Endothelial cell of umbilical vein (primary cell): ENCODE measurements around the gene GOLGA6A. TPM values are rescaled to one million over a fixed set of nuclear protein-coding genes. Genes with fewer than 3 reads are reported as not detected.

Source experiments
- BruUV-seq: library from RNA; stranded (reverse); fragments of 400-500 nt; replicated peaks from 2 replicates; lab custom pipeline; 2021; lab: Mats Ljungman, UMichigan
- CTCF ChIA-PET: fragments of 300-600, 350-600 bp; sonication (Branson Sonifier 250); formaldehyde crosslinking; loops from one replicate; lab custom pipeline; 2021; ENCODE audit warnings: antibody characterized with exemption, inconsistent platforms; lab: Charles Lee
- POLR2A ChIA-PET: fragments of 300-600, 350-600 bp; sonication (Branson Sonifier 250); formaldehyde crosslinking; loops from one replicate; lab custom pipeline; 2021; ENCODE audit warnings: antibody characterized with exemption, inconsistent platforms; lab: Charles Lee
- DNase-seq: peaks from one replicate; pipeline ENCODE4 v3.0.0-alpha.2; 2011; ENCODE audit warnings: low read depth, low spot score
- FAIRE-seq: peaks from 2 replicates; lab custom pipeline; 2011; peaks lifted over from hg19 to GRCh38; lab: Jason Lieb, UNC
- H2AFZ ChIP-seq: 2 replicates; pipeline ENCODE4 v1.6.0; 2012; ENCODE audit warnings: low read depth, low read length, control low read depth, inconsistent platforms
- H3K27ac ChIP-seq: 2 replicates; pipeline ENCODE4 v1.5.1; 2011; ENCODE audit warnings: low read depth, mild to moderate bottlenecking, control low read depth, low read length, moderate library complexity; ENCODE audit not compliant: insufficient read depth
- H3K27me3 ChIP-seq, 2 experiments: 2 replicates each; pipeline versions ENCODE4 v1.6.0 to v1.6.1; 2011; ENCODE audit warnings: low read length in 2 of 2, mixed read lengths in 1 of 2; ENCODE audit not compliant: control insufficient read depth in 2 of 2, insufficient read depth in 2 of 2
- H3K36me3 ChIP-seq, 2 experiments: 2 replicates in 1 of 2; 3 replicates in 1 of 2; pipeline ENCODE4 v1.5.1; 2011; ENCODE audit warnings: low read length in 2 of 2, mild to moderate bottlenecking in 1 of 2, moderate library complexity in 1 of 2; ENCODE audit not compliant: control insufficient read depth in 2 of 2, insufficient read depth in 2 of 2; ENCODE audit errors: extremely low read depth in 1 of 2
- H3K4me1 ChIP-seq: 3 replicates; pipeline ENCODE4 v1.5.1; 2011; ENCODE audit warnings: mild to moderate bottlenecking, low read length; ENCODE audit not compliant: control insufficient read depth, insufficient read depth; ENCODE audit errors: extremely low read depth
- H3K4me2 ChIP-seq: 2 replicates; pipeline ENCODE4 v1.6.1; 2011; ENCODE audit warnings: low read length, control low read depth, mixed read lengths; ENCODE audit not compliant: insufficient read depth
- H3K4me3 ChIP-seq, 3 experiments: fragments of 200-600 bp in 1 of 3; sonication (generic), shearing (Covaris generic) in 1 of 3; replicated peaks in 1 of 3; 2 replicates each; pipeline ENCODE4 v1.5.1; 2011 to 2016; ENCODE audit warnings: control low read depth in 3 of 3, low read length in 3 of 3, mild to moderate bottlenecking in 2 of 3, inconsistent platforms in 1 of 3, low read depth in 1 of 3, moderate library complexity in 1 of 3; ENCODE audit not compliant: insufficient read depth in 1 of 3
- H3K79me2 ChIP-seq: 2 replicates; pipeline ENCODE4 v1.6.0; 2012; ENCODE audit warnings: low read length, inconsistent platforms; ENCODE audit not compliant: control insufficient read depth, insufficient read depth
- H3K9ac ChIP-seq: replicated peaks from 2 replicates; pipeline ENCODE3; 2011; ENCODE audit warnings: low read length, control low read depth; ENCODE audit not compliant: insufficient read depth; ENCODE audit errors: extremely low read depth
- H3K9me1 ChIP-seq: replicated peaks from 3 replicates; pipeline ENCODE4 v1.6.0; 2011; ENCODE audit warnings: mild to moderate bottlenecking, low read length; ENCODE audit not compliant: control insufficient read depth, insufficient read depth; ENCODE audit errors: extremely low read depth
- H3K9me3 ChIP-seq: replicated peaks from 2 replicates; pipeline ENCODE4 v1.5.1; 2012; ENCODE audit warnings: low read length, inconsistent platforms; ENCODE audit not compliant: control insufficient read depth, insufficient read depth
- H4K20me1 ChIP-seq: replicated peaks from 2 replicates; pipeline ENCODE3; 2011; ENCODE audit warnings: mild to moderate bottlenecking, low read length; ENCODE audit not compliant: control insufficient read depth, insufficient read depth; ENCODE audit errors: extremely low read depth
- EZH2 ChIP-seq: IDR thresholded peaks from 2 replicates; pipeline ENCODE4 v1.6.1; 2012; ENCODE audit warnings: borderline replicate concordance, low read depth, mild to moderate bottlenecking, moderate library complexity, low read length, inconsistent platforms; ENCODE audit not compliant: severe bottlenecking
- FOS ChIP-seq: IDR thresholded peaks from 2 replicates; pipeline ENCODE4 v1.6.1; 2011; ENCODE audit warnings: mild to moderate bottlenecking, low read length, moderate library complexity, borderline replicate concordance; ENCODE audit not compliant: insufficient read depth
- GATA2 ChIP-seq: IDR thresholded peaks from 2 replicates; pipeline ENCODE4 v1.7.0; 2011; ENCODE audit warnings: low read depth, mild to moderate bottlenecking, moderate library complexity, mixed read lengths, low read length; ENCODE audit not compliant: insufficient read length, insufficient read depth
- JUN ChIP-seq: IDR thresholded peaks from 2 replicates; pipeline ENCODE4 v1.6.1; 2011; ENCODE audit warnings: borderline replicate concordance, low read depth; ENCODE audit not compliant: insufficient read length, insufficient read depth
- MYC ChIP-seq: IDR thresholded peaks from one replicate; pipeline ENCODE4 v1.6.1; 2011; ENCODE audit warnings: mild to moderate bottlenecking, low read depth, low read length
- POLR2A ChIP-seq: IDR thresholded peaks from 2 replicates; pipeline ENCODE4 v1.6.1; 2012; ENCODE audit warnings: low read depth, mild to moderate bottlenecking, control low read depth, low read length
- POLR2AphosphoS5 ChIP-seq: IDR thresholded peaks from 2 replicates; pipeline ENCODE4 v1.6.1; 2012; ENCODE audit warnings: low read depth, mild to moderate bottlenecking, control low read depth, low read length, moderate library complexity; ENCODE audit not compliant: insufficient read depth
- dilution Hi-C: fragments of 300-500 bp; cut with MboI; formaldehyde crosslinking; loops from one replicate; pipeline ENCODE4 v1.15.0; 2019; ENCODE audit warnings: low sequenced_read_pairs; ENCODE audit not compliant: extremely low pct_ligation_motif_present
- intact Hi-C: fragments of 100-400 bp; cut with micrococcal nuclease; formaldehyde crosslinking; loops from one replicate; pipeline ENCODE4 v1.10.0; 2022
- polyA plus RNA-seq, 4 experiments: library from polyadenylated mRNA; depleted of rRNA in 3 of 4; stranded (reverse) in 3 of 4; unstranded in 1 of 4; fragments of >200 nt; gene quantifications; 2 replicates each; pipeline versions ENCODE4 v1.2.1 to v1.2.3, GENCODE V29; 2011 to 2012; ENCODE audit warnings: missing spikeins in 1 of 4
- total RNA-seq: library from RNA; stranded (reverse); gene quantifications from 2 replicates; pipeline ENCODE4 v1.2.3, GENCODE V29; 2021
- TF ChIP-seq, protein P1 (sequence below), 2 donors: IDR thresholded peaks; 1 replicate in 1 of 2; 2 replicates in 1 of 2; pipeline ENCODE4 v1.5.1; 2011; ENCODE audit warnings: low read length in 2 of 2, mild to moderate bottlenecking in 2 of 2, moderate library complexity in 2 of 2, control low read depth in 1 of 2, inconsistent platforms in 1 of 2, low read depth in 1 of 2; ENCODE audit not compliant: insufficient read depth in 1 of 2; ENCODE audit errors: extremely low read depth in 1 of 2
- TF ChIP-seq, protein P2 (sequence below): IDR thresholded peaks from 2 replicates; pipeline ENCODE4 v1.6.1; 2011; ENCODE audit not compliant: insufficient read depth, insufficient read length

GOLGA6A gene
- total and polyA plus RNA-seq, 2 donors (not counting 3 experiments of a cell fraction or from before 2014, with no cell fraction given): not detected

GRCh38 chr15:74040109-74040850 is 42.1 kb downstream of the GOLGA6A start:
- FAIRE-seq (peak; percentile 83), DNase-seq (peak; percentile 40)
- ChIA-PET POLR2A (interaction anchor here (0.6 kb wide), 1 partner anchor 46 kb away, joined by 3 read pairs; the partner anchor contains the start of gene PML), CTCF (interaction anchor here (0.9 to 15.1 kb wide), 12 partner anchors 9 to 94 kb away, joined by 3 to 651 read pairs (median 4); partner anchors contain the start of gene PML)
- Histone ChIP-seq H3K36me3 (peaks cover 0 to 9% of the 10 kb centered on the region in 2 experiments), H3K79me2 (no peaks in the 10 kb centered on the region), H3K4me2 (no peak overlapping the region), H3K9ac (no peak overlapping the region), H3K4me3 (no peak overlapping the region), H3K27me3 (no peaks in the 10 kb centered on the region), H2AFZ (no peak overlapping the region), H3K4me1 (peaks cover 9% of the 10 kb centered on the region), H3K9me1 (no peaks in the 10 kb centered on the region), H3K9me3 (no peaks in the 10 kb centered on the region), H3K27ac (peak overlapping the region; percentile 15), H4K20me1 (no peaks in the 10 kb centered on the region)
- dilution Hi-C loops: no loop called here
- TF ChIP-seq GATA2: no peak
- no peak for TF ChIP-seq FOS
- TF ChIP-seq, protein P1, sequence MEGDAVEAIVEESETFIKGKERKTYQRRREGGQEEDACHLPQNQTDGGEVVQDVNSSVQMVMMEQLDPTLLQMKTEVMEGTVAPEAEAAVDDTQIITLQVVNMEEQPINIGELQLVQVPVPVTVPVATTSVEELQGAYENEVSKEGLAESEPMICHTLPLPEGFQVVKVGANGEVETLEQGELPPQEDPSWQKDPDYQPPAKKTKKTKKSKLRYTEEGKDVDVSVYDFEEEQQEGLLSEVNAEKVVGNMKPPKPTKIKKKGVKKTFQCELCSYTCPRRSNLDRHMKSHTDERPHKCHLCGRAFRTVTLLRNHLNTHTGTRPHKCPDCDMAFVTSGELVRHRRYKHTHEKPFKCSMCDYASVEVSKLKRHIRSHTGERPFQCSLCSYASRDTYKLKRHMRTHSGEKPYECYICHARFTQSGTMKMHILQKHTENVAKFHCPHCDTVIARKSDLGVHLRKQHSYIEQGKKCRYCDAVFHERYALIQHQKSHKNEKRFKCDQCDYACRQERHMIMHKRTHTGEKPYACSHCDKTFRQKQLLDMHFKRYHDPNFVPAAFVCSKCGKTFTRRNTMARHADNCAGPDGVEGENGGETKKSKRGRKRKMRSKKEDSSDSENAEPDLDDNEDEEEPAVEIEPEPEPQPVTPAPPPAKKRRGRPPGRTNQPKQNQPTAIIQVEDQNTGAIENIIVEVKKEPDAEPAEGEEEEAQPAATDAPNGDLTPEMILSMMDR (IDR thresholded peaks at IDR 0.05; ENCODE audit: extremely low read depth in 1 of 2, insufficient read depth in 1 of 2, low read depth in 1 of 2, low read length in 2 of 2): no peak
- BruUV-seq: no TSS peak
- intact Hi-C loops: no loop called here

DNA sequence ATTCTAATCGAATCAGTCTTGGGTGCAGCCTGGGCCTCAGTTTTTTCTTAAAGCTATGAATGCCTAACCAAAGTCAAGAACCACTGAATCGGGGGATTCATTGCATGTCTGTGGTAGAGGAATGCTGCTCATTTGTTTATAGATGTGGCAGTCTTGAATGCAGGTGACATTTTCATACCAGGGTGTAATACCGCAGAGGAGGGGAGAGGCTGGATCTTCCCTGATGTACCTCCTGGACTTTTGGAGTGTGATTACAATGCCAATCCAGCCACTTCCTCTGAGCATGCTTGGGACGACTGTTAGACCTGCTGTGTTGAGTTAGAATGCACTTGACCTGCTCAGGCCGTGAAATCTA is 42.7 kb downstream of the GOLGA6A start:
- TF ChIP-seq POLR2A: no peak
- TF ChIP-seq FOS: no peak
- no peak for TF ChIP-seq POLR2AphosphoS5
- no peak for TF ChIP-seq MYC
- no peak for TF ChIP-seq JUN
- TF ChIP-seq, protein P1 (IDR thresholded peaks at IDR 0.05; ENCODE audit: extremely low read depth in 1 of 2, insufficient read depth in 1 of 2, low read depth in 1 of 2, low read length in 2 of 2): no peak
- TF ChIP-seq, protein P2, sequence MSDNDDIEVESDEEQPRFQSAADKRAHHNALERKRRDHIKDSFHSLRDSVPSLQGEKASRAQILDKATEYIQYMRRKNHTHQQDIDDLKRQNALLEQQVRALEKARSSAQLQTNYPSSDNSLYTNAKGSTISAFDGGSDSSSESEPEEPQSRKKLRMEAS: no peak
- TF ChIP-seq GATA2: no peak
- TF ChIP-seq EZH2: no peak
- intact Hi-C loops: no loop called here
- no peak for FAIRE-seq
- no peaks in the 10 kb centered on the region for H3K79me2 ChIP-seq
- peaks cover 2 to 14% of the 10 kb centered on the region in 2 experiments for H3K36me3 ChIP-seq
- no peaks in the 10 kb centered on the region for H3K9me1 ChIP-seq
- dilution Hi-C loops: no loop called here
- no peaks in the 10 kb centered on the region for H4K20me1 ChIP-seq
- BruUV-seq: no TSS peak
- H3K9ac ChIP-seq: no peak overlapping the region
- no peak overlapping the region for H2AFZ ChIP-seq
- H3K4me2 ChIP-seq: no peak overlapping the region
- no peak overlapping the region for H3K4me3 ChIP-seq
- ChIA-PET POLR2A (no interaction called here), CTCF (interaction anchor here (0.9 to 15.1 kb wide), 9 partner anchors 9 to 95 kb away, joined by 3 to 651 read pairs (median 4); no protein-coding TSS in a partner anchor)
- DNase-seq: no peak
- no peak overlapping the region for H3K27ac ChIP-seq
- no peaks in the 10 kb centered on the region for H3K9me3 ChIP-seq
- H3K27me3 ChIP-seq: no peaks in the 10 kb centered on the region
- peaks cover 9% of the 10 kb centered on the region for H3K4me1 ChIP-seq
